Colonic mucosa (tissue), 4 donors: ENCODE results near the gene ABCB11. TPM values are rescaled to one million over a fixed set of nuclear protein-coding genes. Genes with fewer than 3 reads are reported as not detected.

Experiments used
- DNase-seq: peaks from one replicate; pipeline ENCODE4 v3.0.0-alpha.2; 2020
- H3K27ac ChIP-seq: fragments of 200-600 bp; one replicate; pipeline ENCODE4 v1.8.0; 2021
- H3K27me3 ChIP-seq: fragments of 200-600 bp; one replicate; pipeline ENCODE4 v1.8.0; 2021
- H3K36me3 ChIP-seq: fragments of 200-600 bp; one replicate; pipeline ENCODE4 v1.8.0; 2021
- H3K4me1 ChIP-seq: fragments of 200-600 bp; one replicate; pipeline ENCODE4 v1.8.0; 2021; ENCODE audit warnings: mild to moderate bottlenecking
- H3K4me3 ChIP-seq: fragments of 200-600 bp; one replicate; pipeline ENCODE4 v1.8.0; 2021
- H3K9ac ChIP-seq, 2 donors: one replicate each; pipeline ENCODE4 v1.7.0; 2013; ENCODE audit warnings: control low read depth in 2 of 2, low read depth in 2 of 2, low read length in 2 of 2
- H3K9me3 ChIP-seq: fragments of 200-600 bp; one replicate; pipeline ENCODE4 v1.8.0; 2021
- intact Hi-C: fragments of 100-400 bp; cut with DNase I; formaldehyde crosslinking; loops from one replicate; pipeline ENCODE4 v1.14.1; 2022
- total RNA-seq, 2 donors: library from RNA; stranded (reverse); fragmentation: NEBNext Ultra II Directional in 1 of 2; extraction: Animal tissue kit (Norgen Biotek cat#: 25700) in 1 of 2; gene quantifications; one replicate each; pipeline ENCODE4 v1.2.1, GENCODE V29; 2021
- TF ChIP-seq, protein P1 (sequence below): fragments of 200-600 bp; IDR thresholded peaks from one replicate; pipeline ENCODE4 v1.8.0; 2022; ENCODE audit warnings: antibody characterized with exemption, mild to moderate bottlenecking
- donor health status: healthy.
- donor health status: DM: no; HTN: no; CAD: no.
- donor health status: DM: no; HTN: no; CAD: no.

Gene ABCB11
- total RNA-seq = 1 to 10 TPM in 1 of 2 donors, under 1 TPM in 1; 0.74 to 1.1 TPM

DNA sequence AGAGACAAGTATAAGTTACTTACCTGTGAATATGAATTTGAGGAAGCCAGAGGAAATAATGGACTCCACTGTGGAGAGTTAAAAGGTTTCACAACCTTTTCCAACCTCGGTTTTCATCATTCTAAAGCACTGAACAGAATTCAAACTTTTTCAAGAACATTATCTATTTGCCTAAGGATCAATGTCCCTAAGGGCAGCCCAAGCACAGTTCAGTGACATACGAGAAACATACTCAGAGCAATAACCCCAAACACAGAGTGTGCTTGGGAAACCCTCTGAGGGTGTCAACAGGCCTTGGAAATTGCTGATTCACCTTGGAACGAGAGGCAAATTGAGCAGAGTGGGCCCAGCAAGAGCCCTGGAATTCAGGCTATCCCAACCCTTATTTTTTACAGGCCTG, at the start of gene ABCB11:
Gene ABCB11 (minus strand): TSS at position 123 of the 400 bp plus-strand sequence. CDS start 13,199 bp downstream, outside the sequence.
- H3K36me3 ChIP-seq = no peaks in the 10 kb centered on the region
- TF ChIP-seq, protein P1, sequence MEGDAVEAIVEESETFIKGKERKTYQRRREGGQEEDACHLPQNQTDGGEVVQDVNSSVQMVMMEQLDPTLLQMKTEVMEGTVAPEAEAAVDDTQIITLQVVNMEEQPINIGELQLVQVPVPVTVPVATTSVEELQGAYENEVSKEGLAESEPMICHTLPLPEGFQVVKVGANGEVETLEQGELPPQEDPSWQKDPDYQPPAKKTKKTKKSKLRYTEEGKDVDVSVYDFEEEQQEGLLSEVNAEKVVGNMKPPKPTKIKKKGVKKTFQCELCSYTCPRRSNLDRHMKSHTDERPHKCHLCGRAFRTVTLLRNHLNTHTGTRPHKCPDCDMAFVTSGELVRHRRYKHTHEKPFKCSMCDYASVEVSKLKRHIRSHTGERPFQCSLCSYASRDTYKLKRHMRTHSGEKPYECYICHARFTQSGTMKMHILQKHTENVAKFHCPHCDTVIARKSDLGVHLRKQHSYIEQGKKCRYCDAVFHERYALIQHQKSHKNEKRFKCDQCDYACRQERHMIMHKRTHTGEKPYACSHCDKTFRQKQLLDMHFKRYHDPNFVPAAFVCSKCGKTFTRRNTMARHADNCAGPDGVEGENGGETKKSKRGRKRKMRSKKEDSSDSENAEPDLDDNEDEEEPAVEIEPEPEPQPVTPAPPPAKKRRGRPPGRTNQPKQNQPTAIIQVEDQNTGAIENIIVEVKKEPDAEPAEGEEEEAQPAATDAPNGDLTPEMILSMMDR = no peak
- intact Hi-C loops = no loop called here
- H3K27ac ChIP-seq = no peak within 1 kb of the TSS
- no peaks in the 10 kb centered on the region for H3K4me1 ChIP-seq
- H3K27me3 ChIP-seq = no peaks in the 10 kb centered on the region
- no peaks in the 10 kb centered on the region for H3K9me3 ChIP-seq
- H3K4me3 ChIP-seq = no peak within 1 kb of the TSS
- no peak within 1 kb of the TSS for H3K9ac ChIP-seq
- DNase-seq = no peak

DNA sequence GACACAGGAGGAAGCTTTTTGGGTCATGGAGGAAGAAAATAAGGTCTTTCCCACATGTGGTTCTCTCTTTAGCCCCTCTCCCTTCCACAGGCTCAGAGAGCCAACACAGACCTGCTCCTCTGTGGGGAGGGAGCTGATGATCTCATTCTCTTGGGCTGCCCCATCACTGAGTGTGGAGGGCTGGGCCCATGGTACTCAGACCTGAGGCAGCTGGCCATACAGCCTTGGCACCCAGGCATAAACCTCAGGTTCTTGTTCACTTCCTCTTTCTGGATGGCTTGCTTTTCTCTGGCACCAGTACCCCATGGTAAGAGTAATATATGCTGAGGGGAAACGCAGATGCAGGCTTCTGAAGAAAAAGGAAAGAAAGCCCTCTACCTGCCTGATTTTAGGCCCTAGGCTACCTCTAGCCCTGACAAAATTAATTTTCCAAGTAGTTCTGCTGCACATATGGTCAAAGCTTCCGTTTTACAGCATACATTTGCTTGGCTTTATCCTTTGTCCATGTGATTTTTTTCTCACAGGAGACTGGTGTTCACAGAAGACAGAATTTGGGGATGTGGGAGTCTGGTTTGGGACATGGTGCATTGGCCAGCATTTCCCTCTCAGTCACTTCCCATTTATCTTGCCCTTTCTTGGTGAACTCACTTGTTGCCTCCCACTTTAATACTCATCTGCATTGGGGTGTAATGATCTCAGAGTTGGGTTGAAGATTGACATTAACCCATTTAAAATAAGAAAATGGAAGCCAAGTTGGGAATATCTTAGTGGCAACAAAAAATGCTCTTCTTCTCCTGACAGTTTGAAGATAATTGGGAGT, 49.3 kb upstream of the ABCB11 start:
- Histone ChIP-seq H3K27ac (no peak overlapping the region), H3K9me3 (no peaks in the 10 kb centered on the region), H3K4me3 (no peak overlapping the region), H3K4me1 (no peaks in the 10 kb centered on the region), H3K36me3 (no peaks in the 10 kb centered on the region), H3K27me3 (no peaks in the 10 kb centered on the region), H3K9ac (no peak overlapping the region)
- TF ChIP-seq, protein P1 = no peak
- intact Hi-C loops = no loop called here
- DNase-seq = no peak

DNA sequence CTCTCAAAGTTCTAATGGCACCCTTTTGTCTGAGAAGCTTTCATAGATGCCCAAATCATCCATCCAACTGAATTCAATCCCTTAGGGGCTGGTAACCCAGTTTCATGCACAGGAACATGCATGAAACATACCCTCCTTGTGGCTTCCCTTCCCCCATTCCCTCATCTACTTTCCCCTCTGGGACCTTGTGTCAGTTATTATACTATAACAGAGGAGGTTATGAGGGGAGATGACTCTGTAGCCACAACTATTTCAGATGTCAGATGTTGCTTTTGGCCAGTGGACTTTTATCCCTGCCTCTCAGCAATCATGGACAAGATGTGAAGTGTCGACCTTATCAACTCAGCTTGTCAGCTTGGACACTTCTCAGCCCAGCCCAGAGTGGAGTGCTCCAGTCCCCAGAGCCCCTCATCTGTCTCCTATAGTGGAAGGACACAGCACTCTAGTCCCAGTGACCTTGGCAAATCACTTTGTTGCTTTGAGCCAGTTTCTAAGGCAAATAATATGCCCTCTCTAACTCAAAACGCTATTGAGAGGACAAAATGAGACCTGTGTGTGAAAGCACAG, 46.6 kb upstream of the ABCB11 start:
- Histone ChIP-seq H3K9me3 (no peaks in the 10 kb centered on the region), H3K9ac (no peak overlapping the region), H3K27ac (no peak overlapping the region), H3K4me1 (no peaks in the 10 kb centered on the region), H3K4me3 (no peak overlapping the region), H3K36me3 (no peaks in the 10 kb centered on the region), H3K27me3 (no peaks in the 10 kb centered on the region)
- no peak for DNase-seq
- TF ChIP-seq, protein P1 = no peak
- intact Hi-C loops = no loop called here

DNA sequence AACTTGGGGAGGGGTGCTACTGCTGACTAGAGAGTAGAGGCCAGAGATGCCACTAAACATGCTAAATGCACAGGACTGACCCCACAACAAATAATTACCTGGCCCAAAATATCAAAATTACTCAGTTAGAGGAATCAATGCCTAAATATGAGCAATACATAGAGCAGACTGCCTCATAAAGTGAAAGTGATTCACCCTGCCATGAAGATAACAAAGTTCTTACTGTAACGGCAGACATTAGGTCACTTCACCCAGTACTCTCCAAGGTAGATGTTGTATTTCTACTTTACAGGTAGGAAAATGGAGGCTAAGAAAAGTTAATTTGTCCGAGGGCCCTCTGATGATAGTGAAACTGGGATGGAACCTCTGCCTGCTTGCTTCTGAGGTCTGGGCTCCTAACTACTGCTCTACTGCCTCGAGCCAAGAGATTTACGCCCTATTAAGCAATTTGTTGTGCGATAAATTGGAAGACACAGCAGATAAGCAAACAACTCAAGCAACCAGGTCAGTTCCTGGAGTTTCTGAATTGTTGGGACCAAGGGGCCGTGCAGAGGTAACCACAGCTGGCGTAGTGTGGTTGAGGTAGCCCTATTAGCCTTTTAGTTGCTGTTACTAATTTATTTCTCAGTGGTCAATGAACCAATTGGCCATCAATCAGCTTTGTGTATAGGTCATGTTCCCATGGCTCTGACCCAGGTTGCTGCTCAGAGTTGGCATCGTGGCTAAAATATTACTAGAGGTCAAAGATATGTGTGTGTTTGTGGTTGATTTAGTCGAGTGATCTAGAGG, 43.0 kb upstream of the ABCB11 start:
- Histone ChIP-seq H3K9ac (no peak overlapping the region), H3K4me1 (no peaks in the 10 kb centered on the region), H3K27ac (no peak overlapping the region), H3K9me3 (no peaks in the 10 kb centered on the region), H3K4me3 (no peak overlapping the region), H3K36me3 (no peaks in the 10 kb centered on the region), H3K27me3 (no peaks in the 10 kb centered on the region)
- TF ChIP-seq, protein P1 = no peak
- DNase-seq = no peak
- intact Hi-C loops = no loop called here

DNA sequence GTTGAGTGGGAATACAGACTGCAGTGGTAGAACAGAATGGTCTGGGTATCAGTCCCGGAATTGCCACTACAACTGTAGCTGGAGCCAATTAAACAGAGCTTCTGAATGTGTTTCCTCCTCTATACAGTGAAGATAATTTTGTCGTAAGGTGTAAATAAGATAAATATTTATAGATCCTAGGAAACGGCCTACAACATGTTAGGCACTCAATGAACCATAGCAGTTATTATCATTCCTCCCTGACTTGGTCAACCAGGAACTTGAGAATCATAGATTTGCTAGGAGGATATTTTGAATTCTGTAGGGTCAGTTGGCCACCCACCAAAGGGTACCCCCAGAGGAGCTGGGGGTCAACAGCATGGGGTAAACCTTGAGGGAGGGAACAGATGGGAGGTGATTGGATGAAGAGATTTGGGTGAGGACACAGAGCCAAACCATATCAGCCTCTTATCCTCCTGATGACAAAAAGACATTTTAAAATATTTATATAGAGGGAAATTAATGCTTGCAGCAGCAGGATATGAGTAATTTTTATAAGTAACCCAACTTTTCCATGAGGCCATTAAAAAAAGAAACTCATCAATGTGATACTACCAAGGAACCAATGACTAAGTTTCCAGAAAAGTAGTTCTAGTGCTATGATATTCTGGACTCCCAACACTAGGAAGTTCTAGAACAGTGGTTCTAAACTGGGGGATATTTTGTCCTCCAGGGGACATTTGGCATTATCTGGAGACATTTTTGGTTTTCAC, 42.3 kb upstream of the ABCB11 start:
- no peaks in the 10 kb centered on the region for H3K36me3 ChIP-seq
- DNase-seq = no peak
- H3K9me3 ChIP-seq = no peaks in the 10 kb centered on the region
- H3K9ac ChIP-seq = no peak overlapping the region
- H3K4me1 ChIP-seq = no peaks in the 10 kb centered on the region
- no peak overlapping the region for H3K4me3 ChIP-seq
- intact Hi-C loops = no loop called here
- no peaks in the 10 kb centered on the region for H3K27me3 ChIP-seq
- H3K27ac ChIP-seq = no peak overlapping the region
- TF ChIP-seq, protein P1 = no peak
